T-helper 17 cell (primary cell): Measurements from ENCODE around the gene OST4. TPM values are rescaled to one million over a fixed set of nuclear protein-coding genes. Genes with fewer than 3 reads are reported as not detected.

Experiments
- ATAC-seq: fragments of 150-1000 bp; cut with Tn5 transposase; 2 replicates; pipeline ENCODE4 v1.10.0; 2021; ENCODE audit warnings: mild to moderate bottlenecking, moderate library complexity
- DNase-seq, 3 donors: peaks; one replicate each; pipeline versions ENCODE4 v3.0.0 to v3.0.0-alpha.2; 2020 to 2021
- H3K9me3 ChIP-seq: one replicate; pipeline ENCODE4 v1.7.0; 2013; ENCODE audit warnings: low read length, mild to moderate bottlenecking; ENCODE audit not compliant: control insufficient read depth, poor library complexity, severe bottlenecking
- H3K27ac Mint-ChIP-seq: one replicate; pipeline ENCODE4 v1.8.0; 2022; ENCODE audit warnings: mild to moderate bottlenecking, moderate library complexity, mixed read lengths
- H3K27me3 Mint-ChIP-seq: one replicate; pipeline ENCODE4 v1.8.0; 2022; ENCODE audit warnings: mixed read lengths
- H3K36me3 Mint-ChIP-seq: one replicate; pipeline ENCODE4 v1.8.0; 2022; ENCODE audit warnings: low read depth, mixed read lengths
- H3K4me1 Mint-ChIP-seq: one replicate; pipeline ENCODE4 v1.8.0; 2022; ENCODE audit warnings: mild to moderate bottlenecking, mixed read lengths
- H3K4me3 Mint-ChIP-seq: one replicate; pipeline ENCODE4 v1.8.0; 2022; ENCODE audit warnings: mild to moderate bottlenecking, moderate library complexity, mixed read lengths
- total RNA-seq, 4 donors: library from RNA in 2 of 4; stranded (reverse) in 2 of 4; gene quantifications; one replicate each; pipeline ENCODE4 v1.2.3 and lab custom pipeline; 2022 to 2026

The OST4 gene
- total RNA-seq, 2 donors from 2014 or later: 284 to 371 TPM

DNA sequence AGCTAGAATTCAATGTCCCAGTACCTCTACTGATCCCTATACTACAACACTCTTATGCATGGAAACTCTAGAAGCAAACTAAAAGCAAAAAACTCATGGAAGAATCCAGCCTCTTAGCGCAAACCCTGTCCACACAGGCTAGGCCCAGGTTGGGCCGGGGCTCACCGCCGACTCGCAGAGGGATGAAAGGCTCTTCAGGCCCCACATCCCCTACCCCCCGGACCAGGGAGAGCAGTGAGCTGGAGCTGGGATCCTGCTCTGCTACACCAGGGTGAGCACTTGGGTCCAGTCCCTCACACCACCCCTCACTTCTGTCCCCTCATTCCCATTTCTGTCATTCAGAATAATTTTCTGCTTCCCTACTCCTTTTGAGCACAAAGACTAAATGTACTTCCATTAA, 2.0 kb downstream of the OST4 start:
- H3K4me3 Mint-ChIP-seq: peak overlapping the region; percentile 58

DNA sequence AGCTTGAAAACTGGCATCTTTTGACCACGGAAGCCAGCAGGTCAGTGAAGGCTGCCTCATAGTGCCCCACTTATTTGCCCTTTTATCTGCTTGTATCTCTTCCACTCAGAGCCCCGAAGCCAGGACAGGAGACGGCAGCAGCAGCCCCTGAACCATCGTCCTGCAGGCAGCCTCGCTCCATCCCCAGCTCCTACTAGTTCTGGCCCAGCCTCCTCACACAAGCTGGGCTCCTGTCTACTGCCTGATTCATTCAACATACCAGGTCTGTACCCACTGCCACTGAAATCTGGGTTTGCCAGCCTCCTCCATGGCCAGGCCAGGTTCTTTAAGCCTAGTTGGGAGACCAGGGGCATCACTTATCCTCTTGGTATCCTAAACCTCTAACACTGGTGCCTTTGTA, 4.1 kb downstream of the OST4 start:
- no peaks in the 10 kb centered on the region for H3K9me3 ChIP-seq
- DNase-seq: no peak
- H3K27me3 Mint-ChIP-seq: no peaks in the 10 kb centered on the region
- ATAC-seq: no peak
- peaks cover 5% of the 10 kb centered on the region for H3K36me3 Mint-ChIP-seq
- H3K4me3 Mint-ChIP-seq: no peak overlapping the region
- no peak overlapping the region for H3K27ac Mint-ChIP-seq
- peaks cover 34% of the 10 kb centered on the region for H3K4me1 Mint-ChIP-seq

More for the DNA sequence above, 2.0 kb downstream of the OST4 start:
- no peaks in the 10 kb centered on the region for H3K9me3 ChIP-seq
- peaks cover 34% of the 10 kb centered on the region for H3K4me1 Mint-ChIP-seq
- no peak for DNase-seq
- peaks cover 5% of the 10 kb centered on the region for H3K36me3 Mint-ChIP-seq
- no peak for ATAC-seq
- peak overlapping the region; percentile 96 for H3K27ac Mint-ChIP-seq
- no peaks in the 10 kb centered on the region for H3K27me3 Mint-ChIP-seq

DNA sequence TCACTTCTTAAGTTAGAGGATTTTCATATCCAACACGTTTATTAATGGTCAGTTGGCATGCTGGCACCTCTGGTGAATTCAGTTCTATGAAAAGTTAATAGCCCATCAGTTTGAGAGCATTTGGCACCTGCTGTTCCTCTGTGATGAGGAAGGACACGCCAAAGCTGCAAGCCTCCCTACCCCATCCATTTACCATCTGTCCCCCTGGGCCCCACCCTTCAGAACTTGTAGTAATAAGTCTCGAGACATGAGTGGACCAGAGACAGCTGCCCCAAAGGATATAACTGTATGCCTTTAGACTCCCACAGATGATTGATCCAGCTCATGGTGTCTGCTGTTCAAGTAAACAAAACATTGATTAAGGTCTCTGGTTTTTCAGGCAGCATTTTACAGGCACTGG, 6.3 kb downstream of the OST4 start:
- ATAC-seq: no peak
- DNase-seq: no peak
- Mint-ChIP-seq H3K27ac (no peak overlapping the region), H3K4me1 (peaks cover 27% of the 10 kb centered on the region), H3K27me3 (no peaks in the 10 kb centered on the region), H3K4me3 (no peak overlapping the region), H3K36me3 (peaks cover 5% of the 10 kb centered on the region)
- no peaks in the 10 kb centered on the region for H3K9me3 ChIP-seq

DNA sequence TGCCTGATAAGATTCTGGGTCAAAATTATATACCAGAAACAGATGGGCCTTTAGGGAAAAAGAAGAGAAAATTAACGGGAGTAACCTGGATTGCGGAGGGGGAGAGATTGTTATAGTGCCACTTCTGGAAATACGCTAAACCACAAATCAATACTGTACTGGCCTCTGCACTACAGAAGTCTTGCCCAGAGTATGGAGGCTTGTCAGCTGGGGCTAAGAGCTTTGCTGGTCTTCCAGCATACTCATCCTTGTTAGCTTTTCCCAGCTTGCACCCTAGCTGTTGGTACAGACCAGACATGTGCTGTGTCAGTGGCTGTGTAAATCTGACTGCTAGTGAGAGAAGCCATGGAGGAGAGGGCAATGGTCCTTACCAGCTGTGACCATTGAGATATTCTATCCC, 11.1 kb downstream of the OST4 start:
- ATAC-seq: no peak

DNA sequence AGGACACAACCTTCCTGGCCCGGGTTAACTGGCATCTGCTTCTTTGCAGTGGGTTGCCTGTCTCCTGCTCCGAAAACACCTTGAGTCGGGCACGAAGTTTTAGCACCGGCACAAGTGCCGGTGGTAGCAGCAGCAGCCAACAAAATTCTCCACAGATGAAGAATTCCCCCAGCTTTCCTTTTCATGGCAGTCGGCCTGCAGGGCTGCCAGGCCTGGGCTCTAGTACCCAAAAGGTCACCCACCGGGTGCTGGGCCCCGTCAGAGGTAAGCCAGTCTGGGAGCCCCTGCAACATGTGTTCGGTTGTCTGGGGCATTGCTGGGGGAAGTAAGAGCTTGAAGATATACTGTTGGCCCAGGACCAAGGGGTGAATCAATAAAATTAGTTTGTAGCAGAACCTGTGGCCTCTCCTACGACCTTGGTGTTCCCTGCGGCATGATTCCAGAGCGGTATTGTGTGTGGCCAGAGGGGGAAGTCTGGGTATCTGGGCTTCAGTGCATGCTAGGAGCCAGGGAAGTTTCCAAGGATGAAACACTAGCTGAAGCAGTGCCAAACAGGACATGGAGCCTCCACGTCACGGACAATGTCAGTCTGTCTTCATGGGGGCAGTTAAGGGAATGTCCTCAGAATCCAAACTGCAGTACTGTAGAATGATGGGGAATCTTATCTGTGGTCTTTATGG, 12.2 kb downstream of the OST4 start:
- ATAC-seq: no peak
- H3K4me1 Mint-ChIP-seq: peaks cover 9% of the 10 kb centered on the region

More for the DNA sequence above, 11.1 kb downstream of the OST4 start:
- peaks cover 5% of the 10 kb centered on the region for H3K4me1 Mint-ChIP-seq
- DNase-seq: no peak
- no peaks in the 10 kb centered on the region for H3K36me3 Mint-ChIP-seq
- no peak overlapping the region for H3K27ac Mint-ChIP-seq
- no peaks in the 10 kb centered on the region for H3K27me3 Mint-ChIP-seq
- H3K4me3 Mint-ChIP-seq: no peak overlapping the region
- no peaks in the 10 kb centered on the region for H3K9me3 ChIP-seq

DNA sequence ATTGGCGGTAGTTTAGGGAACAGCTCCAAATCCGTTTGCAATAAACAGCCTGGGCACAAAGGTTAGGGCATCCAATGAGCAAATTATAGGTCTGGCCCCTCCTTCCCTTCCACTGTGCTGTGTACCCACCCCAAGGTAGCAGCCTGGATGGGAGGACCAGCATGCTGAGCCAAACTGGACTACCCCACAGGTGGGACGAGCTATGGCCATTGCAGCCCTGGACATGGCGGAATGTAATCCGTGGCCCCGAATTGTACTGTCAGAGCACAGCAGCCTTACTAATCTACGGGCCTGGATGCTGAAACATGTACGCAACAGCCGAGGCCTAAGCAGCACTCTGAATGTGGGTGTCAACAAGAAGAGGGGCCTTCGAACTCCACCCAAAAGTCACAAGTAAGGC, 13.2 kb downstream of the OST4 start:
- no peak overlapping the region for H3K4me3 Mint-ChIP-seq
- no peaks in the 10 kb centered on the region for H3K27me3 Mint-ChIP-seq
- ATAC-seq (no peak), DNase-seq (no peak)
- H3K27ac Mint-ChIP-seq: no peak overlapping the region
- H3K36me3 Mint-ChIP-seq: peaks cover 2% of the 10 kb centered on the region
- peaks cover 14% of the 10 kb centered on the region for H3K4me1 Mint-ChIP-seq
- H3K9me3 ChIP-seq: no peaks in the 10 kb centered on the region

More for the DNA sequence above, 12.2 kb downstream of the OST4 start:
- no peaks in the 10 kb centered on the region for H3K9me3 ChIP-seq
- no peak overlapping the region for H3K4me3 Mint-ChIP-seq
- no peak overlapping the region for H3K27ac Mint-ChIP-seq
- no peaks in the 10 kb centered on the region for H3K36me3 Mint-ChIP-seq
- DNase-seq: no peak
- H3K27me3 Mint-ChIP-seq: no peaks in the 10 kb centered on the region

DNA sequence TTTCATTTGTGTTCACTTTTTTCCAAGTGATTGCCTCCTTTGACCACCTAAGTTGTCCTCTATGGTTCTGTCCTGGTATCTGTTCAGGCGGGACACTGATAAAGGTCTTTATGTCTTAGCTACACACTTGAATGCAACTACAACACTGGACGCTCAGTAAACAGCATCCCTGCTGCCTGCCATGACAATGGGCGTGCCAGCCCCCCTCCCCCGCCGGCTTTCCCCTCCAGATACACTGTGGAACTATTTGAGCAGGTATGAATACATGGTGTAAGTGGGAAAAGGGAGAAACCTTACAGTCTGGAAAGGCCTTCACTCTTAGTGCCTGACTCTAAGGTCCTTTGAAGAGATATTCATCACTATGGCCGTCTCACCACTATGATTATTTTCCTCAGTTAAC, 14.3 kb downstream of the OST4 start:
- no peak overlapping the region for H3K27ac Mint-ChIP-seq
- ATAC-seq: no peak
- peaks cover 2% of the 10 kb centered on the region for H3K36me3 Mint-ChIP-seq
- DNase-seq: no peak
- H3K27me3 Mint-ChIP-seq: no peaks in the 10 kb centered on the region
- H3K4me1 Mint-ChIP-seq: peaks cover 12% of the 10 kb centered on the region
- no peaks in the 10 kb centered on the region for H3K9me3 ChIP-seq
- H3K4me3 Mint-ChIP-seq: no peak overlapping the region

DNA sequence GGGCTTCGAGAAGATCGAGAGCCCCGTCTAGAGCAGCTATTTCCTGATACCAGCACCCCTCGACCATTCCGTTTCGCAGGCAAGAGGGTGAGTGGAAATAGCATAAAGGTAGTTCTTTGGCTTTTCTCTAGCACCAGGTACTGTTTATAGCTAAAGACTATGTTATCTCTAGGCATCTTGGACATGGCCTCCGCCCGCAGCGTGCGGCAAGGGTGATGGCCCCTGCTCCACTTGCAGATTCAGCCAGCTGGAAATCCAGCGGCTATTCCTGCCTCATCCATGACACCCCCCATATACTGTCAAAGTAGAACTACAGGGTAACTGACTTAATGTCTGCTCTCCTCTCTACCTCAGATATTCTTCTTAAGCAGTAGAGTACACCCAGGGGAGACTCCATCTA, 16.7 kb downstream of the OST4 start:
- Mint-ChIP-seq H3K27ac (no peak overlapping the region), H3K4me3 (no peak overlapping the region), H3K27me3 (peaks cover 5% of the 10 kb centered on the region), H3K36me3 (peaks cover 3% of the 10 kb centered on the region), H3K4me1 (peaks cover 26% of the 10 kb centered on the region)
- DNase-seq (no peak), ATAC-seq (no peak)
- no peaks in the 10 kb centered on the region for H3K9me3 ChIP-seq

DNA sequence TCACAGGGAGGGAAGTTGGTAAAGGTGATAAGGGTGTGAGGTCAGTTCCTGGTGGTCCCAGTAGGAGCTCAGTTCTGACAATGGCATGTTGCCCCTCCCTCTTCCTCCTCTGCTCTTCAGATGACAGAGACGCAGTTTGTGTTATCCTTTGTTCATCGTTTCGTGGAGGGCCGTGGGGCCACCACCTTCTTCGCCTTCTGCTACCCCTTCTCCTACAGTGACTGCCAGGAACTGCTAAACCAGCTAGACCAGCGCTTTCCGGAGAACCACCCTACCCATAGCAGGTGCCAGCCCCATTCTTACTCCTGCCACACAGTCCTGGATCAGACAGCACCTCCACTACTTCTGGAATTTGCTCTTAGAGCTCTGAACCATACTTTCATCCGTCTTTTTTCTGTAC, 17.7 kb downstream of the OST4 start:
- Mint-ChIP-seq H3K36me3 (peaks cover 3% of the 10 kb centered on the region), H3K4me1 (peaks cover 30% of the 10 kb centered on the region), H3K4me3 (peak overlapping the region; percentile 41), H3K27ac (peak overlapping the region; percentile 79), H3K27me3 (peaks cover 5% of the 10 kb centered on the region)
- H3K9me3 ChIP-seq: no peaks in the 10 kb centered on the region
- DNase-seq: no peak
- ATAC-seq: no peak

DNA sequence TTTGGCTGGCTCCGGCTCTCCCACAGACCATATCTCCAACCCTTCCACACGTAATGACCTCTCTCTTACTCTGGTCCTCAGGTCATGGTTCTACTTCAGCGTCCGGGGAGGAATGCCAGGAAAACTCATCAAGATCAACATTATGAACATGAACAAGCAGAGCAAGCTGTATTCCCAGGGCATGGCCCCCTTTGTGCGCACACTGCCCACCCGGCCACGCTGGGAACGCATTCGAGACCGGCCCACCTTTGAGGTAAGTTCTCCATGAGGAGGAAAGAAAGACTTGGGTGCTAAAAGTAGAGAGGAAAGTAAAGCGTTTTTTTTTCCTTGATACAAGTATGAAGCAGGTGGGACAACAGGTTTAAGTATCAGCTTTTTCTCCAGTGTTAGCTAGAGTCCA, 18.1 kb downstream of the OST4 start:
- H3K9me3 ChIP-seq: no peaks in the 10 kb centered on the region
- ATAC-seq (no peak), DNase-seq (no peak)
- peak overlapping the region; percentile 79 for H3K27ac Mint-ChIP-seq
- peaks cover 30% of the 10 kb centered on the region for H3K4me1 Mint-ChIP-seq
- H3K36me3 Mint-ChIP-seq: peaks cover 3% of the 10 kb centered on the region
- no peak overlapping the region for H3K4me3 Mint-ChIP-seq
- H3K27me3 Mint-ChIP-seq: peaks cover 5% of the 10 kb centered on the region

DNA sequence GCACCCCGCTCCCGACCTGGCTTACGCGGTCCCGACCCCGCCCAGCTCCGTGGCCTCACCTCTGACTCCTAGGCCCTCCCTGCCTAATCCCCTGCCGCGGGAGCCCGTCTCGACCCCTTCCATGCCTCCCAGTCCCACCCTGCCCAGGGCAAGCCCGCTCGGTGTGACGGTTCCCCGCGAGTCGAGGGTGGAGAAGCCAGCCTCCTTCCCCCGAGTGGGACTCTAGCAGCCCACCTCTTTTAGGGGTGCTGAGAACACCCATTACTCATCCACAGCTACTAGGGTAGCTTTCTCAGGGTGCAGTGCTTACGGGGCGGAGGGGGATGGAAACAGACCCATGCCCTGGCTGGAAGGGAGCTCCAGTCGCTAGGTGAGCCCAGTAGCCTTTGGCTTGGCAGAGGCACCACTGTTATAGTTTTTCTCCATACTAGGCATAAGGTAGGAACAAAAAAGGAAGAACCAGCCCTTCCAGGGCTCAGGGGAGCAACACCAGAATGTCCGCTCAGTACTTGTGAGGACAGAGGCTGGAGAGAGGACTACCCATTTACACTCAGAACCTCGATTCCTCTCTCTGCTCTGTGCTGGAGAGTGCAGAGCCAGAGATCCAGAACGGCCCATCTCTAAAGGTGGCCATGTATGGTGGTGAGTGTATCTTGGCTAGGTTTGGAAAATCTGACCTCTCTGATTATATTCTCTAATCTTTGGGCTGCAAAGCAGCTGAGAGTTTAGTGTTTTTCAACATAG, 19.4 kb downstream of the OST4 start:
- Mint-ChIP-seq H3K27ac (peak overlapping the region; percentile 98), H3K4me3 (peak overlapping the region; percentile 86), H3K36me3 (peaks cover 3% of the 10 kb centered on the region), H3K4me1 (peaks cover 32% of the 10 kb centered on the region), H3K27me3 (peaks cover 5% of the 10 kb centered on the region)
- DNase-seq: peak in 1 of 3 donors; percentile 27
- no peaks in the 10 kb centered on the region for H3K9me3 ChIP-seq
- no peak for ATAC-seq

DNA sequence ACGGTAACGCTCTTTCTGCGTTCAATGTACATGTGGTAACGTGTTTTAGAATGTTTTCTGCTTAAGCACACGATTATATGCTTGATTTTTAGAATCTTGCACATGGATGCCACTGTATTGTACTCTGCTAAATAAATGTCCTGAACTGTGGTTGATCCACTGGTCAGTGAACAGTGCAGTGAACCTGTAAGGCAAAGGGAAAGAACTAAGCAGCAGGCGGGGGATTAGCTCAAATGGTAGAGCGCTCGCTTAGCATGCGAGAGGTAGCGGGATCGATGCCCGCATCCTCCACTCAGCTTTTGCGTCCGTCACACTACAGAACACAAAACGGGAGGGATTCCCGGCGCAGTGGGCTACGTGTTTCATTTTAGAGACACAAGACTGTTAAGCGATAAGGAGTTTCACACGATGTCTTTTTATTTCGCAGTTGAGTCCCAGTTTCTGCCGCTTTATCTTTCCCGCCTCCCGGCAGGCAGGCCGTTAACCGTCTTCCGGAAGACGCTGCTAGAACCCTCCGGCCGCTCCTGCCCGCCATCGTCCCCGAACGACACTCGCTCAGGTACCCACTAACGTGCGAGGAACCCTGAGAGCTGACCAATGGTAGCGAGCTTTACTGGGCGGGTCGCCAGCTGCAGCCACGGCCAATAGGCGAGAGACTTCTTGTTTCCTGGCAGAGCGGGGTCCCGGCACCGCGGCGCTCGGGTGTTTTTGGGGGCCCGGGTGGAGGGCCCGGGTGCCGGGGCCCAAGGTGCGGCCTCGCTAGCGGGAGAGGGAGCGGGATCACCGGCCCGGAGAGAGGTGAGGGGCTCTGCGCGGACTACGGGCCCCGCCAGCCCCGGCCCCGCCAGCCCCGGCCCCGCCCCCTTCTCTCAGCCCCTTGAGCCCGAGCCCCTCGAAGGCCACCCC, 20.2 kb downstream of the OST4 start, which contains the start of gene AGBL5:
AGBL5 (plus strand) TSS at position 673 of the 906 bp plus-strand sequence. CDS start 1,291 bp downstream, outside the sequence.
- peaks cover 5% of the 10 kb centered on the region for H3K27me3 Mint-ChIP-seq
- peaks cover 3% of the 10 kb centered on the region for H3K36me3 Mint-ChIP-seq
- DNase-seq (peak; percentile 86 to 96 (median 93)), ATAC-seq (peak; percentile 79)
- H3K27ac Mint-ChIP-seq: peak within 1 kb of the TSS; percentile 98
- peak within 1 kb of the TSS; percentile 86 for H3K4me3 Mint-ChIP-seq
- H3K9me3 ChIP-seq: no peaks in the 10 kb centered on the region
- H3K4me1 Mint-ChIP-seq: peaks cover 32% of the 10 kb centered on the region
